Activated CD4-positive, CD25-positive, alpha-beta regulatory T cell treated with anti-CD3 and anti-CD28 coated beads, Interleukin-2, amount 50 U/mL, for 24 hours (primary cell): ENCODE results near the gene CTTN.

Source experiments
- ATAC-seq, 2 donors: fragments of 150-1000 bp; cut with Tn5 transposase; one replicate each; pipeline ENCODE4 v1.10.0; 2021; ENCODE audit warnings: mild to moderate bottlenecking in 1 of 2, moderate library complexity in 1 of 2

CTTN gene

GRCh38 chr11:70410276-70411205 lies 12.2 kb downstream of the CTTN start:
- ATAC-seq, result no peak

DNA sequence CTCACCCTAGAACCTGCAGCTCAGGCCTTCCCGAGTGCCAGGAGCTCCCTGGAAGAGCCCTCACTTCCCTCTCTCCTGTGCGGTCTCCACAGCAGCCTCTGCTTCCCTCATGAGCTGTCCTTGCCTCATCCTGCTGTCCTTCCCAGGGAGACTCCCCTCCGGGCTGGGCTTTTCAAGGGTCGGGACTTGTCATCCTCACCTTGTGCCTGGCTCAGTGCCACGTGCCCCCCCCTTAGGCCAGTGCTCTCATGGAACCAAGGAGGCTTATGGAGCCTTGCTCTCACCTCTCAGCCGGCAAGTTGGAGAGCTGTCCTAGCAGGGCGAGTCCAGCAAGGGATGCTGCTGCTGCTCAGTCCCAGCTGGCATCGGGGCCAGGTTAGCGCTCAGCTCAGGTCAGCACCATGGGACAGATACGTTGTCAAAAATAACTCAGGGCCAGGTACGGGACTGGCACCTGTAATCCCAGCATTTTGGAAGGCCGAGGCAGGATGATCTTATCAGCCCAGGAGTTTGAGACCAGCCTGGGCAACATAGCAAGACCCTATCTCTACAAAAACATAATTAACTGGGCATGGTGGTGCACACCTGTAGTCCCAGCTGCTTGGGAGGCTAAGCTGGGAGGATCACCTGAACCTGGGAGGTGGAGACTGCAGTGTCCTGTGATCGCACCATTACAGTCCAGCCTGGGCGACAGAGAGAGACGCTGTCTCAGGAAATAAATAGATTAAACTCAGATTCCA lies 13.6 kb downstream of the CTTN start:
- no peak for ATAC-seq

GRCh38 chr11:70413151-70413550 lies 14.8 kb downstream of the CTTN start:
- no peak for ATAC-seq

DNA sequence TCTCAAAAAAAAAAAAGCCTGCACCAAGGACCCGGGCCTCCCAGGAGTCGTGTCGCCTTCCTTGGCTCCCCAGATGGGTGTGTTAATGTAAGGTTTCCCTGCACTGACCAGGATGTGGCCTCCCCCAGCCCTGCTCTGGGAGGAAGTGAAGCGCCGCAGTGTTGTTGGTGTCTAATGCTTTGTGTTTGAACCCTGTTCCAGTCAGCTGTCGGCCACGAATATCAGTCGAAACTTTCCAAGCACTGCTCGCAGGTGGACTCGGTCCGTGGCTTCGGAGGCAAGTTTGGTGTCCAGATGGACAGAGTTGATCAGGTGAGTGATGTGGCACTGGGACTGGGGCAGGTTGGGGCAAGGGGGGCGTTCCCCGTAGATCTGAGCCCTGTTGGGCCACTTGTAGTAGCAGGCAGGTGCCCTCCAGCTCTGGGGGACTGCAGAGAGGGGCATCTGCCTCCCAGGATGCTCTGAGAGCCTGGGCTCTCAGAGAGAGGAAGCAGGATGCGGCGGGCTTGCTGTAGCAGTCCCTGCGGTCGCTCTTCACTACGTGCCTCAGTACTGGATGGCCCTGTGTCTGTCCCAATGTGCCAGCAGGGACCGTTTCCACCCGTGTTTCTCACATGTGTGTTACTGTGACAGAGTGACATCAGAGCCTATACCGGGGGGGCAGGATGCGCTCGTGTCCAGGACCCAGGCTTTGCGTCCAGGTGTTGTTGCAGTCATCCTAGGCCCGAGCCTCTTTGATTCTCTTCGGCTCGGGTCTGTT lies 16.2 kb downstream of the CTTN start:
- ATAC-seq, result no peak

DNA sequence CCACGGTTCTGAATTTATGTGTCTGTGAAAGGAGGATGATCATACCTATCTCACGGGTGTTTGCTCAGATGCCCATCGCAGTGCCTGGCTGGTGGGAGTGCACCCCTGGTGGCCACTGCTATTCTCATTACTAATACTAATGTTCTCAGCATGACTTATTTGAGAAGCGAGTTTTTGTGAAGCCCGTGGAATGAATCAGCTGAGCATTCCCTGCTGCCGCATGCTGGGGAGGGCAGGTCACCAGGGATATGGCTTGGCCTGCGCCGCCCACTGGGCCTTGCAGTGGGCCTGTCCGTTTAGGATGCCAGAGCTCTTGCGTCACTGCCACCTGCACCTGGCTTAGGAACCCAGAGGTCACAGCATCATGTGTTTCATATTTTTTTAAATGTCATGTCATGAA lies 16.9 kb downstream of the CTTN start:
- no peak for ATAC-seq

- no peak for ATAC-seq
Observed at GRCh38 chr11:70415642-70416395, 17.5 kb downstream of the CTTN start.

DNA sequence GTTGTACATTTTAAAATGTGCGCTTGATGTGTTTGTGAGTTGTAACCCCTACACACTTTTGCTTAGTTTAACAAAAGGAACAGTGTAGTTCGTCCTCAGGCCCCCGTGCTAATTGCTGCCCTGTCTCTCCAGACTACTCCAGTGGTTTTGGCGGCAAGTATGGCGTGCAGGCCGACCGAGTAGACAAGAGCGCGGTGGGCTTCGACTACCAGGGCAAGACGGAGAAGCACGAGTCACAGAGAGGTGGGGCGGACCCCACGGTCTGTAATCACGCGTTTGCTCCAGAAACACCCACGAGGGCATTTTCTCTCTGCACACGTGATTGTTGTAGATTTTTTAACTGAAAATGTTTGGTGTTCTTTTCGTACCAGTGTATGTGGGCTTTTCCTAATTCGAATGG lies 18.6 kb downstream of the CTTN start:
- no peak for ATAC-seq

DNA sequence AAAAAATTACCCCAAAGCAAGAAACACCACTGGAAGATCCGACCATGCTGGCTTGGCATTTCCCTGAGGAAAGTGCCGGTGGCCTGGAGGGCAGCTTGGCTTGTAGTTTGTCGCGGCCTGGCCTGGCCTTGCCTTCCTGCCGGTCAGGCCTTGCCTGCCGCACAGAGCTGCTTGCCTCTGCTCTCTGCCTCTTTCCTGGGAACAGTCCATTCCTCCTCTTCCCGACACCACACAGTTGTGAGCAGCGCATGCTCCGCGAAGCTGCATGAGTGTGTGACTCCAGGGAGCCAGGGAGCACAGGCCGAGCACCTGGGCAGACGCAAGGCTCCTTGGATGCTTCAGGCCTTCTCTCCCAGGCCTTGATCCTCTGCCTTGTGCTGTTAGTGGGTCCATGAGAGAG lies 19.8 kb downstream of the CTTN start:
- no peak for ATAC-seq

DNA sequence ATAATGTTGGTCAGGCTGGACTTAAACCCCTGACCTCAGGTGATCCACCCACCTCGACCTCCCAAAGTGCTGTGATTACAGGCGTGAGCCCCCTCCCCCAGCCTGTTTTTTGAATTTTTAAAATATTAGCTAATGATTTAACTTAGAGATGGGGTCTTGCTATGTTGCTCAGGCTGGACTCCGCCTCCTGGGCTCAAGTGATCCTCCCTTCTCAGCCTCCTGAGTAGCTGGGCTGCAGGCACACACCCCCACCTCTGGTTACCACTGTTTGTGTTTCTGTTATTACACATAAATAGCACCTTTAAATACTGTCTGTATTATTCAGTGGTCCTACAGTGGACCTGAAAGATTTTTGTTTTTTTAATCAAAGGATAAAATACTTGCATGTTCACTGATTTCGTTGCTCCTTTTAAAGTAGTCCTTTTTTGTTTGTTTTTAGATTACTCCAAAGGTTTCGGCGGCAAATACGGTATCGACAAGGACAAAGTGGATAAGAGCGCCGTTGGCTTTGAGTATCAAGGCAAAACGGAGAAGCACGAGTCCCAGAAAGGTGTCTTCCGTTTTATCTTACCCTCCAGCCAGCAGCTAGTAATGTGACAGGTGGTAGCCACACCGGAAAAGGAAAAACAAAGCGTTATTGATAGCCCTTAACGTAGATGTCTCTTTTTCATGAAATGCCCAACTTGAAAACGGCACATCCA lies 21.1 kb downstream of the CTTN start:
- no peak for ATAC-seq

DNA sequence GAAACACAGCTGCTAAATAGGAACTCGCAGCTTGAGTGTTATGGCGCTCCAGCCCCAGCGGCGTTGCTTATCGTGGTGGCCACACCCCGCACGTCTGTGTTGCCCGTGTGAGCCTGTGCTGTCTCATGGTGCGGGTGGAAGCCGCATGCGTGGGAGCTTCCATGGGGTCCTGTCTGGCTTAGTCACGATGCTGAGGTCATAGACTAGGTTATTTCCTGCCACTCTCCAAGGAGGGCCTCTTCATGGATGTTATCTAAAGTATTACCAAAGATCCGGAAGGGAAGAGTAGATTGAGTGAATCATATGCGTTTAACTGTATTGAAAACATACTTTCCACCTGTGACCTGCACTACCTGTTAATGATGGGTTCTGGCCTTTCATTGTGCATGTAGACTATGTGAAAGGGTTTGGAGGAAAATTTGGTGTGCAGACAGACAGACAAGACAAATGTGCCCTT lies 21.7 kb downstream of the CTTN start:
- ATAC-seq, result no peak

GRCh38 chr11:70420496-70420895 lies 22.2 kb downstream of the CTTN start:
- ATAC-seq, result no peak

DNA sequence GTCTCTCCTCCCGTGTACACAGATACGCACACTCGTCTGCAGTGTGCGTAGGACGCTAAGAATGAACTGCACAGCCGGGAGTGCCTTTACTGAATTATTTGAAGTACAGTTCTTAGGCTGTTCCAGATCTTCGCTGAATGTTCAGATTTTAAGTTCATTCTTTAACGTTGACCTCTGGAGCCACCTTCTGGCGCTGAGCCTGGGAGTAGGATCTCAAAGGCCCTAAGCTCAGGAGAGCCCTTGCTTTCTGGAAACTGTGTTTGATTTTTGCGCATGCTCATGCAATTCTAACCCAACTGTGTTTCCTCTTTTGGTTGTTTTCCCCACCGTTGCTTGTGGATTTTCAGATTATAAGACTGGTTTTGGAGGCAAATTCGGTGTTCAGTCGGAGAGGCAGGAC lies 22.8 kb downstream of the CTTN start:
- no peak for ATAC-seq

DNA sequence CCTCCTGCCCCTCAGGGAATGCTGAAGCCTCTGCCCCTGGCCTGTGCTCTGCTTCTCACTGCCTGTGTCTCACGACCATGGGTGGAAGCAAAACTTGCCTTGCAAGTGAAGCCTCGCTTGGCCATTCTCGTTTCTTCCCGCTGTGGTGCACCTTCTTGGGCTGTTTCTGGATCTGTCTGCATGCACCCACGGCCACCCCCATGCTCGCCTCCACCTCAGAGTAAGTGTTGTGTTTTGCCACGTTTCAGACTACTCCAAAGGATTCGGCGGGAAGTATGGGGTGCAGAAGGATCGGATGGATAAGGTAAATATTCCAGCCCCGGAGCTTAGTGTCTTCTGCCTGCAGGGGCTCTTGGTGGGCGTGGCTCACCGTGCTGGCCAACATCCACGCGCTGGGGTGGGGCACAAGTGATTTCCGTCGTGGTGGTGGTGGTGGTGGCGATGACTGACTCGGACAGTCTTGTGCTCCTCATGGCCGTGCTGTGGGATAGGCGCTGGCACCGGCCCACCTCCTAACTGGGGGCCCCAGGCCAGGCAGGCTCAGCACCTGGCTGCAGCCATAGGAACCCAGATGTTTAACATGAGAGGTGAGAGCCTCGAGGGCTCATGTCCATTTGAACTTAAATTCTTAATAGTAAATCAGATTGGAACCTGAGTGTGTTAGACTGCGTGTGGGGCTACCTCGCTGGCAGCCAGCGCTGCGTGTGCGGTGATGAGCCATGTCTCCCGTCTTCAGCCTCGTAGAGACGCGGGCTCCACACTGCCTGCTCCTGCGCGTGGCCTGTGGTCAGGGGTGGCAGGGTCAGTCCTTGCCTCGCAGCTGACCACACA lies 24.6 kb downstream of the CTTN start:
- ATAC-seq, result no peak

- peak; percentile 26 to 56 for ATAC-seq
Observed at GRCh38 chr11:70423523-70424505, 25.5 kb downstream of the CTTN start.

DNA sequence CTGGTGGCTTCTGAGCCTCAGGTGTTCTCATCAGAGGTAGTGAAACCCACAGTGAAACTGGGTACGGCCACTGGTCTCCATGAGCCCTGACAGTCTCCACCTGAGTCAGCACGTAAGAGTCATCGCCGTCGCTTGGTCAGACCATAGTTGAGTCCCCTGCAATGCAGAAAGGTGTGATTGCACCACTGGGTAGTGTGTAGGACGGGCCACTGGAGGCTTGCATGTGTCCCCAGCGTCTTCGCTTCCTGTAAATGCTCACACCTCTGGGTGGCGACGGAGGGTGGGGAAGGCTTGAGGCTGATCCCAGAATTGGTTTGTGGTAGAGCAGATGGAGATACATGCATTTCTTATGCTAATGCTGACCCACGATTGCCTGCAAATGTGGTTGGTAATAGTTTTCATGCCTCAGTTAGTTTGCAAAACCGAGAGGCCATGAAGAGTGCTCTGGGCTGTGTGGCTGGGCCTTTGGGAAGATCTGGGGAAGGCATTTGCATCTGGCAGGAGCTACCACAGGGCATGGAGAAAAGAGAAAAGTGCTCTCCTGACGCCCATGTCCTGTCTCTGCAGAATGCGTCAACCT lies 26.5 kb downstream of the CTTN start:
- ATAC-seq, result no peak

GRCh38 chr11:70427436-70427835 lies 29.1 kb downstream of the CTTN start:
- ATAC-seq, result no peak

GRCh38 chr11:70428701-70429427 lies 30.5 kb downstream of the CTTN start:
- ATAC-seq, result no peak

DNA sequence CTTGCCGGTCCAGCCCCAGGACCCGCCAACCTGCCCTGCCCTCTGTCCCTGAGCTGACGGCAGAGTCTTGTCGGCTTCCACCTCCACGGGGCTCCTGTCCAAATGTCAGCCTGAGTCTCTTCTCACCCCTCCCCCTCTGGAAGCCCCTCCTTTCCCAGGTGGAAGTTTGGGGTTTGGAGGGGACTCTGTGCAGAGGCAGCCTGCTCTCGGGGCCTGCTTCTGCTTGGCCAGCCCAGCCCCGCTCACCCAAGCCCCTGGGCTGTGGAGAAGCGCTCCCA lies 31.0 kb downstream of the CTTN start:
- no peak for ATAC-seq
